Activated CD8-positive, alpha-beta T cell treated with anti-CD3 and anti-CD28 coated beads, Interleukin-2, amount 10 ng/mL, durations not matched to agents 7 days and 5 days (primary cell): Measurements from ENCODE around the gene C1orf167. TPM values are rescaled to one million over a fixed set of nuclear protein-coding genes. Genes with fewer than 3 reads are reported as not detected.
A peak's percentile ranks its signal among the peaks of the same experiment; 100 is the strongest.

Experiments
- ATAC-seq: fragments of 150-1000 bp; cut with Tn5 transposase; one replicate; pipeline ENCODE4 v1.10.0; 2021; ENCODE audit warnings: moderate library complexity
- CTCF ChIA-PET: fragments of 350-600 bp; sonication (Branson Sonifier 250); formaldehyde crosslinking; loops from one replicate; lab custom pipeline; 2021; ENCODE audit warnings: antibody characterized with exemption; lab: Charles Lee
- POLR2A ChIA-PET: fragments of 350-600 bp; sonication (Branson Sonifier 250); formaldehyde crosslinking; loops from one replicate; lab custom pipeline; 2021; ENCODE audit warnings: antibody characterized with exemption; lab: Charles Lee
- DNase-seq: peaks from one replicate; pipeline ENCODE4 v3.0.0-alpha.2; 2020
- H3K27ac Mint-ChIP-seq: one replicate; pipeline ENCODE4 v1.8.0; 2021; ENCODE audit warnings: mild to moderate bottlenecking, mixed read lengths
- H3K27me3 Mint-ChIP-seq: one replicate; pipeline ENCODE4 v1.8.0; 2021; ENCODE audit warnings: low read depth, mixed read lengths
- H3K36me3 Mint-ChIP-seq: one replicate; pipeline ENCODE4 v1.8.0; 2021; ENCODE audit warnings: low read depth, mixed read lengths
- H3K4me1 Mint-ChIP-seq: one replicate; pipeline ENCODE4 v1.8.0; 2021; ENCODE audit warnings: low read depth, mixed read lengths
- H3K4me3 Mint-ChIP-seq: one replicate; pipeline ENCODE4 v1.8.0; 2021; ENCODE audit warnings: mild to moderate bottlenecking, mixed read lengths
- H3K9me3 Mint-ChIP-seq: one replicate; pipeline ENCODE4 v1.8.0; 2022; ENCODE audit warnings: mixed read lengths; ENCODE audit not compliant: insufficient read depth
- total RNA-seq, 2 experiments: library from RNA; stranded (reverse); gene quantifications; one replicate each; pipeline ENCODE4 v1.2.3, GENCODE V29; 2021

C1orf167 gene
- total RNA-seq, 2 experiments from 2014 or later = not detected

- peak; percentile 84 for DNase-seq
- ChIA-PET POLR2A (interaction anchor here (0.6 to 1.3 kb wide), 2 partner anchors 85 to 313 kb away, joined by 3 to 4 read pairs; partner anchors contain the start of gene FBXO6), CTCF (interaction anchor here (1.0 to 2.5 kb wide), 9 partner anchors 9 to 371 kb away, joined by 3 to 10 read pairs (median 4); partner anchors contain the start of gene FBXO6)
- Mint-ChIP-seq H3K27ac (peak overlapping the region; percentile 88), H3K9me3 (no peaks in the 10 kb centered on the region), H3K4me1 (peaks cover 47% of the 10 kb centered on the region), H3K36me3 (peaks cover 46% of the 10 kb centered on the region), H3K27me3 (no peaks in the 10 kb centered on the region), H3K4me3 (peak overlapping the region; percentile 20)
- ATAC-seq = peak; percentile 96
Observed at GRCh38 chr1:11749203-11749689, 12.7 kb upstream of the C1orf167 start.

GRCh38 chr1:11749996-11750395 is 12.0 kb upstream of the C1orf167 start:
- no peak overlapping the region for H3K4me3 Mint-ChIP-seq
- no peaks in the 10 kb centered on the region for H3K9me3 Mint-ChIP-seq
- H3K27ac Mint-ChIP-seq = no peak overlapping the region
- peaks cover 43% of the 10 kb centered on the region for H3K4me1 Mint-ChIP-seq
- no peak for ATAC-seq
- POLR2A ChIA-PET = interaction anchor here (1.5 kb wide), 1 partner anchor 12 kb away, joined by 3 read pairs; no protein-coding TSS in a partner anchor
- DNase-seq = no peak
- H3K36me3 Mint-ChIP-seq = peaks cover 42% of the 10 kb centered on the region
- no peaks in the 10 kb centered on the region for H3K27me3 Mint-ChIP-seq
- CTCF ChIA-PET = interaction anchor here (1.3 to 2.5 kb wide), 6 partner anchors 10 to 99 kb away, joined by 3 to 10 read pairs (median 7); partner anchors contain the start of gene FBXO6

- no peak overlapping the region for H3K4me3 Mint-ChIP-seq
- POLR2A ChIA-PET = interaction anchor here (1.5 kb wide), 1 partner anchor 13 kb away, joined by 3 read pairs; no protein-coding TSS in a partner anchor
- H3K4me1 Mint-ChIP-seq = peaks cover 38% of the 10 kb centered on the region
- no peaks in the 10 kb centered on the region for H3K9me3 Mint-ChIP-seq
- H3K36me3 Mint-ChIP-seq = peaks cover 34% of the 10 kb centered on the region
- no peak overlapping the region for H3K27ac Mint-ChIP-seq
- no peaks in the 10 kb centered on the region for H3K27me3 Mint-ChIP-seq
- CTCF ChIA-PET = no interaction called here
- ATAC-seq = no peak
- DNase-seq = no peak
Observed at GRCh38 chr1:11751087-11751486, 10.9 kb upstream of the C1orf167 start.

- peaks cover 7% of the 10 kb centered on the region for H3K27me3 Mint-ChIP-seq
- no peaks in the 10 kb centered on the region for H3K9me3 Mint-ChIP-seq
- ATAC-seq (no peak), DNase-seq (no peak)
- H3K4me1 Mint-ChIP-seq = peaks cover 29% of the 10 kb centered on the region
- ChIA-PET CTCF (no interaction called here), POLR2A (no interaction called here)
- H3K36me3 Mint-ChIP-seq = peaks cover 20% of the 10 kb centered on the region
- no peak overlapping the region for H3K4me3 Mint-ChIP-seq
- H3K27ac Mint-ChIP-seq = no peak overlapping the region
Observed at GRCh38 chr1:11752359-11753088, 9.5 kb upstream of the C1orf167 start.

GRCh38 chr1:11753555-11754208 is 8.3 kb upstream of the C1orf167 start:
- no peak for DNase-seq
- H3K36me3 Mint-ChIP-seq = peaks cover 15% of the 10 kb centered on the region
- H3K4me3 Mint-ChIP-seq = no peak overlapping the region
- H3K27ac Mint-ChIP-seq = no peak overlapping the region
- no peak for ATAC-seq
- CTCF ChIA-PET = no interaction called here
- peaks cover 7% of the 10 kb centered on the region for H3K27me3 Mint-ChIP-seq
- H3K9me3 Mint-ChIP-seq = no peaks in the 10 kb centered on the region
- POLR2A ChIA-PET = interaction anchor here (0.9 kb wide), 1 partner anchor 13 kb away, joined by 3 read pairs; no protein-coding TSS in a partner anchor
- H3K4me1 Mint-ChIP-seq = peaks cover 20% of the 10 kb centered on the region

- Mint-ChIP-seq H3K27me3 (peaks cover 18% of the 10 kb centered on the region), H3K9me3 (no peaks in the 10 kb centered on the region), H3K4me1 (peaks cover 17% of the 10 kb centered on the region), H3K4me3 (no peak overlapping the region), H3K36me3 (no peaks in the 10 kb centered on the region), H3K27ac (no peak overlapping the region)
- no peak for DNase-seq
- ATAC-seq = no peak
- CTCF ChIA-PET = no interaction called here
- POLR2A ChIA-PET = interaction anchor here (0.7 kb wide), 1 partner anchor 52 kb away, joined by 3 read pairs; no protein-coding TSS in a partner anchor
Observed at GRCh38 chr1:11757047-11757446, 4.9 kb upstream of the C1orf167 start.

- H3K9me3 Mint-ChIP-seq = no peaks in the 10 kb centered on the region
- H3K27me3 Mint-ChIP-seq = peaks cover 27% of the 10 kb centered on the region
- no peak overlapping the region for H3K4me3 Mint-ChIP-seq
- no peaks in the 10 kb centered on the region for H3K36me3 Mint-ChIP-seq
- ChIA-PET POLR2A (no interaction called here), CTCF (no interaction called here)
- no peak for ATAC-seq
- no peak for DNase-seq
- H3K4me1 Mint-ChIP-seq = peaks cover 10% of the 10 kb centered on the region
- no peak overlapping the region for H3K27ac Mint-ChIP-seq
Observed at GRCh38 chr1:11759791-11760190, 2.2 kb upstream of the C1orf167 start.

- ChIA-PET CTCF (no interaction called here), POLR2A (no interaction called here)
- H3K4me3 Mint-ChIP-seq = no peak overlapping the region
- H3K27ac Mint-ChIP-seq = no peak overlapping the region
- DNase-seq = no peak
- peaks cover 27% of the 10 kb centered on the region for H3K27me3 Mint-ChIP-seq
- no peak for ATAC-seq
- no peaks in the 10 kb centered on the region for H3K9me3 Mint-ChIP-seq
- H3K36me3 Mint-ChIP-seq = no peaks in the 10 kb centered on the region
- peaks cover 10% of the 10 kb centered on the region for H3K4me1 Mint-ChIP-seq
Observed at GRCh38 chr1:11761285-11761684, 708 bp upstream of the C1orf167 start.

GRCh38 chr1:11764115-11764514 is 2.1 kb downstream of the C1orf167 start:
- POLR2A ChIA-PET = interaction anchor here (1.3 to 2.1 kb wide), 2 partner anchors 27 to 144 kb away, joined by 3 to 7 read pairs; no protein-coding TSS in a partner anchor
- CTCF ChIA-PET = no interaction called here

GRCh38 chr1:11764519-11764918 is 2.5 kb downstream of the C1orf167 start:
- DNase-seq (no peak), ATAC-seq (no peak)
- ChIA-PET CTCF (no interaction called here), POLR2A (interaction anchor here (1.3 to 2.1 kb wide), 3 partner anchors 27 to 143 kb away, joined by 3 to 7 read pairs (median 3); no protein-coding TSS in a partner anchor)
- Mint-ChIP-seq H3K9me3 (no peaks in the 10 kb centered on the region), H3K4me1 (peaks cover 10% of the 10 kb centered on the region), H3K27ac (no peak overlapping the region), H3K27me3 (peaks cover 18% of the 10 kb centered on the region), H3K4me3 (no peak overlapping the region), H3K36me3 (no peaks in the 10 kb centered on the region)

More at GRCh38 chr1:11764115-11764514, 2.1 kb downstream of the C1orf167 start:
- H3K27ac Mint-ChIP-seq = no peak overlapping the region
- no peaks in the 10 kb centered on the region for H3K9me3 Mint-ChIP-seq
- H3K4me3 Mint-ChIP-seq = no peak overlapping the region
- DNase-seq = no peak
- H3K36me3 Mint-ChIP-seq = no peaks in the 10 kb centered on the region
- peaks cover 20% of the 10 kb centered on the region for H3K27me3 Mint-ChIP-seq
- no peak for ATAC-seq
- peaks cover 10% of the 10 kb centered on the region for H3K4me1 Mint-ChIP-seq

GRCh38 chr1:11765661-11766428 is 3.9 kb downstream of the C1orf167 start:
- POLR2A ChIA-PET = interaction anchor here (1.0 to 2.1 kb wide), 4 partner anchors 29 to 142 kb away, joined by 3 to 7 read pairs (median 4); no protein-coding TSS in a partner anchor

More at GRCh38 chr1:11765661-11766428, 3.9 kb downstream of the C1orf167 start:
- Mint-ChIP-seq H3K9me3 (no peaks in the 10 kb centered on the region), H3K27ac (no peak overlapping the region), H3K4me3 (no peak overlapping the region), H3K4me1 (peaks cover 10% of the 10 kb centered on the region), H3K27me3 (peaks cover 18% of the 10 kb centered on the region), H3K36me3 (no peaks in the 10 kb centered on the region)
- CTCF ChIA-PET = no interaction called here
- DNase-seq (no peak), ATAC-seq (no peak)
